CD4-positive, alpha-beta T cell treated with Interferon alpha-2 for 1 hour (primary cell): ENCODE data around the gene EHBP1L1.

ENCODE experiments used
- DNase-seq, 2 donors: peaks; one replicate each; pipeline ENCODE4 v3.0.0-alpha.2; 2020 to 2022

Gene EHBP1L1

GRCh38 chr11:65546217-65546958 lies 29.5 kb upstream of the EHBP1L1 start:
- DNase-seq: peak; percentile 98 to 99

- DNase-seq: peak; percentile 47 to 69
These were observed 28.3 kb upstream of the EHBP1L1 start for GRCh38 chr11:65547446-65548125.

GRCh38 chr11:65548395-65548794 lies 27.5 kb upstream of the EHBP1L1 start:
- no peak for DNase-seq

GRCh38 chr11:65549096-65549495 lies 26.8 kb upstream of the EHBP1L1 start:
- no peak for DNase-seq

GRCh38 chr11:65551572-65552387 lies 24.1 kb upstream of the EHBP1L1 start:
- DNase-seq: peak; percentile 76

GRCh38 chr11:65552388-65552951 lies 23.4 kb upstream of the EHBP1L1 start:
- DNase-seq: no peak

- DNase-seq: peak; percentile 81 to 89
These were observed 22.4 kb upstream of the EHBP1L1 start for GRCh38 chr11:65553301-65554001.

GRCh38 chr11:65554057-65554818 lies 21.6 kb upstream of the EHBP1L1 start:
- no peak for DNase-seq

- no peak for DNase-seq
These were observed 20.9 kb upstream of the EHBP1L1 start for GRCh38 chr11:65554842-65555430.

- no peak for DNase-seq
These were observed 20.1 kb upstream of the EHBP1L1 start for GRCh38 chr11:65555693-65556231.

- DNase-seq: no peak
These were observed 19.2 kb upstream of the EHBP1L1 start for GRCh38 chr11:65556470-65557279.

- DNase-seq: no peak
These were observed 18.4 kb upstream of the EHBP1L1 start for GRCh38 chr11:65557280-65558001.

GRCh38 chr11:65558002-65558929 lies 17.6 kb upstream of the EHBP1L1 start, which contains the start of gene LTBP3:
Gene LTBP3, minus strand, starts transcription at chr11:65558359. Its CDS starts 400 bp downstream, at chr11:65557959.
- DNase-seq: peak; percentile 27 to 60

GRCh38 chr11:65558930-65559509 lies 16.8 kb upstream of the EHBP1L1 start:
- no peak for DNase-seq

- no peak for DNase-seq
These were observed 16.3 kb upstream of the EHBP1L1 start for GRCh38 chr11:65559535-65559934.

- no peak for DNase-seq
These were observed 15.8 kb upstream of the EHBP1L1 start for GRCh38 chr11:65559951-65560537.
